GM12891 (cell line): ENCODE data around the gene MCOLN2.

Experiments used
- PAX5 ChIP-seq: IDR thresholded peaks from 2 replicates; pipeline ENCODE4 v1.6.1; 2011; ENCODE audit warnings: low read length, moderate library complexity, mild to moderate bottlenecking; ENCODE audit not compliant: insufficient read depth, severe bottlenecking
- POLR2A ChIP-seq: IDR thresholded peaks from 2 replicates; pipeline ENCODE4 v1.6.1; 2011; ENCODE audit warnings: low read depth, low read length, control low read depth
- POLR2AphosphoS5 ChIP-seq: IDR thresholded peaks from 2 replicates; pipeline ENCODE4 v1.6.1; 2011; ENCODE audit warnings: low read depth, low read length, control low read depth
- POU2F2 ChIP-seq: IDR thresholded peaks from 2 replicates; pipeline ENCODE4 v1.6.1; 2011; ENCODE audit warnings: low read depth, mild to moderate bottlenecking, control low read depth, low read length, moderate library complexity

GRCh38 chr1:84963021-84963420 lies 33.9 kb downstream of the MCOLN2 start:
- TF ChIP-seq POLR2A = no peak
- TF ChIP-seq POLR2AphosphoS5 = no peak
- TF ChIP-seq POU2F2 = no peak
- TF ChIP-seq PAX5 = no peak
